ENCODE data around the gene C11orf68.

DNA sequence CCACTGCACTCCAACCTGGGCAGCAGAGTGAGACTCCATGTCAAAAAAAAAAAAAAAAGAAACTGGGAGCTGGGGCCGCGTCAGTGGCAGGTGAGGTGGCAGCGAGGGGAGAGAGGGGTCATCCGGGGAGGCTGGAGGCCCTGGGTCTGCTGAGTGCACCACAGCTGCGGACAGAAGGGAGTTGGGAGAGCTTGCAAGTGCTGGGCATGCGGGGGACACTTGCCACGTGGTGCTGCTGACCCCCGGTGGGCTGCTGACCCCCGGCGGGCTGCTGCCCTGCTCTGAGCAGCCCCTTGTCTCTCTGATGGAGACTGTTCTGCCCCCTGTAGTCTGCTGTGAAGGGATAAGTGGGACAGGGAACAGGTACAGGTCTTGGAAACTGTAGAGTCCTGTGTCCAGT is 3.0 kb upstream of the C11orf68 start:
- TF ChIP-seq CTCF (IDR thresholded peaks at IDR 0.05; ENCODE audit: low read length) = no peak
- TF ChIP-seq EZH2 (IDR thresholded peaks at IDR 0.05; ENCODE audit: borderline replicate concordance, low read length) = no peak

Data from OCI-LY1 (cell line).